NCI-H2081 treated with DMSO at 0.1 percent for 48 hours (cell line): ENCODE data around the gene DPYSL5.

Experiments
- DNase-seq: peaks from one replicate; lab custom pipeline; 2025; lab: John Stamatoyannopoulos, UW

DPYSL5 gene

DNA sequence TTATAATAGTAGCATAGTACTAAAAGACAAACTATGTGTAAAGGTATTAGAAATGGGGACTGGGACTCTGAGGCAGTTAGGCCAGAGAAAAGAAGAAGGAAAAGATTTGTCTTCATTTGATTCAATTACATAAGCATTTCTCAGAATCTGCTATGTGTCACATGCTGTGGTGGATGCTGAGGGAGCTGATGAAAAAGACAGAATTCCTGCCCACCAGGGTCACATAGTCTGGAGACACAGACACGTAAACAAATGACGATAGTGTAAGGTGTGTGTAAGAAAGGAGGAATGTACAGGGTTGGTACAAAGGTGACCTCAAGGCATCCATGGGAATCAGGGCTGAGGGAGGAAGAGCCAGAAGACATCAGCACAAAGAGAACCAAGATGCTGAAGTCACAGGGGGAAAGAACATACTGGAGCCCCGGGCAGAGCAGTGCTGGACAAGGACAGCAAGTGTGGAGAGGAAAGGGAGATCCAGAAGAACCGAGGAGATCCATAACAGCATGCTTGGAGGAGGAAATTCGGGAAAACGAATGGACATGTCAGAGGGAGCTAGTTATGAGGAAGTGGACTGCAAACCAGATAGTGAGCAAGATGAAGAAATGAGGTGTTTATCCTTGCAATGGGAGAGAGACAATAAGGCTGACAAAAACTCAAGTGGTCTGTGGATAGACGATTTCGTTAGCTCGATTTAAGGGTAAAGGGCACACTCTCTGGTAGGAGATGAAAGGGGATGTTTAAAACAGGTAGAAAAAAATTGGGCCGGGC lies 121.3 kb downstream of the DPYSL5 start:
- no peak for DNase-seq

DNA sequence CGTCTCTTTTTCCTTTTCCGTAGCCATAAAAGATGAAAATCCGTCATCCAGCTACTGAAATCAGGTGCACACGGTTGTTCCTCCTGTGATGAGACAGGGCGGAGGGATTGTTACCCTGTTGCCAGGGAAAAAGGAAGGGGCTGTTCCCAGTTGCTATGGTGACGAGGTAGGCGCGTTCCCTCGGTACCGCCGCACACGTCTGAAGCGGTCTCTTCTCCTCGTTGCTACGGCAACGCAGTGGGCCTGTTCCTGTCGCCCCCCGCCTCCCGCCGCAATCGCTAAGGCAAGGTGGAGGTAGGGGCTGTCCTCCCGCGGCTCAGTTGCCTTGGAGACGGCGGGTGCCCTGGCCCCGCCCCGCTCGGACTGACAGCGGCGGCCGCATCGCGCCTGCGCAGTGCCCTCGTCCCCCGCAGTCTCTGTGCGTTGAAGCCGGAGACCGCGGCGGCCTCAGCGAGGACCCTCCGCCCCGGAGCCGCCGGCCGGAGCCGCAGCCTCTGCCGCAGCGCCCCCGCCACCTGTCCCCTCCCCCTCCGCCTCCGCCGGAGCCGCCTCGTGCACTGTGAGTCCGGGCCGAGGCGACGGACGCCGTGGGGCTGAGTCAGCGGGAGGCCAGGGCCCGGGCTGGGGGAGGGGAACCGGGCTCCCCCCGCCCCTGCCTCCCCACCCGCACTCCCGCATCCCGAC lies 122.5 kb downstream of the DPYSL5 start, which contains the start of gene MAPRE3:
MAPRE3 (plus strand) TSS at position 394 of the 684 bp plus-strand sequence. CDS start 51,582 bp downstream, outside the sequence.
- peak; percentile 76 for DNase-seq

DNA sequence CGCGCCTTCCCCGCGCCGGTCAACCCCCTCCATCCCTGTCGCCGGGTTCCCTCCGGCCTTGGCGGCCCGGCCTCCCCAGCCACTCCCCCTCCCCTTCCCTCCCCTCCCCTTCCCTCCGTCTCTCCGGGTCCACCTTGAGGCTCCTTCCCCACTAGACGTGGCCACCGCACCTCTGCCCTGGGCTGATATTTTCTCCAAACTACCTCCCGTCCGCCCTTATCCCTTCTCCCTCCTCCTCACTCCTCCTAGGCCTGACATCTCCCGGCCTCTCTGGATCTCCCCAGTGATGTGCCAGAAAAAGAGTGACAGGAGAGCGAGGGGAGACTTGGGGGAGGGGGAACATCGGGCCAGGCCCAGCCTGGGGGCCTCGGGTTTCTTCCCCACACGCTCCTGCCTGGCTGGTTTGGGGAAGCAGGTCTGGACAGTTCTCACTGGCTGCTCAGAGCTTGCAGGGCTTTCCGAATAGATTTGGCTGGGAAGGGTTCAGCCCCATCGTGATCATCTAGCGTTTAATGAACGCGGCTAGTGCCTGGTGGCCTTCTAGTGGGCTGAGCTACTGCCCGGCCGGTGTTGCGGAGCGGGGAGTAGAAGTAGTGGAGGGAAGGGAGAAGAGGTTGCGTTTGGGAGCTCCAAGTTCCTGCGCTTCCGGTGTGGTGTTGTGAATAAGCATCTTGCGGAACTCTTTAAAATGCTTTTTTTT lies 123.1 kb downstream of the DPYSL5 start:
- no peak for DNase-seq

DNA sequence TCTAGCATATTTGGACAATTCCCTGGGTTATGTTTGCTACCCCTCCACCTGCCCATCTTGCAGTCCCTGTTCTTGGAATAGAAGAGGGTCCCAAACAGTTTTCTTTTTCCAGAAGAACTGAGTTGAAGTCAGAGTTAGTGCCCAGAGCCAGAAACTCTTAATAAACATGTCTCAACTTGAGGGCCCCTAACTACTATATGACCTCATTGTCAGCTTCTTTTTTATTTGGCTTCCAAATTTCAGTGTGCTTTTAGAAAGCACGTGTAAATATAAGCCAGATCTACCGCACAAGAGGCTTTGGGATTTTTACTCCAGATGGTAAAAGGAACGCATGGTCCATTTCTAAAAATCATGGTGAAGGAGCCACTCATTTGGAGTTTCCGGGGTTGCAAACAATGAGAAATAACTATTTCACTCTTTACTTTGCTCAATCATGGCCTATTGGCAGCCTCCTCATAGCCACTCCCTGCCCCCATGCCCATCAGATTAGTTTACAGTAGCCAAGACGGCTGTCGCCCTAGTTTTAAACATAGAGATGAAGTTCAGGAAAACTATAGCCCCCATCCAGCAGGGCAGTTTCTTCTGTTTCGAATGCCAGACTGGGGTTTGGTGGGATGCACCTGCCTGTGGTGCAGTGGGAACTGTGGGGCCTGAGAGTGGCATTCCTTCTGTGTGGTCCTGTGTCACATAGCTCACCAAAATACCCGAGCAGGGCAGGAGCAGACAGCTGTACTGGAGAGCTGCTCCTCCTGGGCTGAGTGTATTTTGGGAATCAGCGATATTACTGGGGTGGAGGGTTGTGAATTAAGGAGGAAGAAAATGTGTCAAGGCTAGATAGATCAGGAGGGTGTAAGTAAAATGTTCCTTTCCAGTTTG lies 124.2 kb downstream of the DPYSL5 start:
- DNase-seq: no peak

DNA sequence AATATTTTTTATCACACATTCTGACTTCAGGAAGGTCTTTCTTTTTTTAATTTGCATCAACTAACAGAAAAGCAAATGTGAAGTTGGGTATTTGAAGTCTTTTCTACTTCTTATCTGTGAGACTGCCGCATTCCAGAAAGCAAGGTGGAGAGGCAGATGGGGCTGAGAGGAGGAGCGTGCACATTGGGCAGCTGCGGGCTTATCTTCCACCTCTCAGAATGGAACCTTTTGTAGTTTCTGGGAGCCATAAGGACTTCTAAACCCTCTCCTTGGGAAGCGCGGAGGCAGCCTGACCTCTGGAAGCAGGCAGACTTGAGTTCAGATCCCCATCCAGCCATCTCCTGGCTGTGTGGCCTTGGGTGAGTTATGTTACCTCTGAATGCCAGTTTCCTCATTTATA lies 126.4 kb downstream of the DPYSL5 start:
- no peak for DNase-seq

DNA sequence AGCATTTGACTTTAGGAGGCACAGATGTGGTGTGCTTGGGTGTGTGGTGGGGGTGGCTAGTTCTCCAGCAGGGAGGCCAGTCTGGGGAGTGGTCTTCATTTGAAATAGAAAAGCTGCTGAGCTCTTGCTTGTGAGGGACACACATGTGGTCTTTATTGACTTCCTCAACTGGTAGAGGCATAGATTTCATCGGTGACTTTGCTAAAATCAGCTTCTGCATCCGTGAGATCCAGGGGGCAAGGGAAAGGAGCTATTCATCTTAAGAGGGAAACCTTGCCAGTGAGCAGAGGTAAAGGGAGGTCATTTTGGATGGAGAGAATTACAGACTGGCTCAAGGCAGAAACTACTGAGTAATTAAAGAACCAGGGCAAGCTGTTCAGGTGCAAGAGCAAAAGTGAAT lies 127.2 kb downstream of the DPYSL5 start:
- DNase-seq: no peak

DNA sequence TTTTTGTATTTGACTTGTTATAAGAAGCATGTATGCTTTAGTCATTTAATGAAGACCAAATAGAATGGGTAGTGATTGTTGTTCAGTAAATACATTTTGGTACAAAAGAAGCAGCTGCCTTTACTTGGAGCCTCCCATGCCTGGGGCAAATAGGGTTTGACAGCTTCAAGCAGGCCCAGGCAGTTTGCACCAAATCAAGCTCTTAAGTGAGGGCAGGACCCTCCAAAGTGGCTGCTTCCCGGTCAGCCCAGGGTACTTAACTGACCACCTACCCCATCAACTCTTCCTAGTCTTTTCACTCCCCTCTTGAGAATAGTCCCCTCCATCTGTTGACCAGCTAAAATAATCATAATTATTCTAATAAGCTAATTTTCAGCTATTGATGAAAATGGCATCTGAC lies 127.7 kb downstream of the DPYSL5 start:
- no peak for DNase-seq

DNA sequence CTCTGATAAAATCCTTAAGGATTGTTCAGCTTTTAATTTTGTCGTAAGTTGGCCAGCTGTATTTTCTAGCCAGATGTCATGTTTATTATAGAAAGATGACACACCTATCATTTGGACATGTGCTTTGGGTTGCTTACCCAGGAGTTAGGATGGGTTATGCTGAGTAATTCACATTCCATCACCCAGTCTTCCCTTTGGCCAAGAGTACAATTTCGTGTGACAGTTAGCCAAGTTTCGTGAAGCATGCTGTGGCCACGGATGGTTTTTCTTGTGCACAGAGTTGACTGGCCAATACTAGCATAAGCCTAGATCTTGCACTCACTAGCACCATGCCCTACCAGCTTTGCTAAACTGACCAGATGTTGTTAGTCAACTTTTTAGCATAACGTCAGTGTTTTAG lies 128.3 kb downstream of the DPYSL5 start:
- DNase-seq: no peak

DNA sequence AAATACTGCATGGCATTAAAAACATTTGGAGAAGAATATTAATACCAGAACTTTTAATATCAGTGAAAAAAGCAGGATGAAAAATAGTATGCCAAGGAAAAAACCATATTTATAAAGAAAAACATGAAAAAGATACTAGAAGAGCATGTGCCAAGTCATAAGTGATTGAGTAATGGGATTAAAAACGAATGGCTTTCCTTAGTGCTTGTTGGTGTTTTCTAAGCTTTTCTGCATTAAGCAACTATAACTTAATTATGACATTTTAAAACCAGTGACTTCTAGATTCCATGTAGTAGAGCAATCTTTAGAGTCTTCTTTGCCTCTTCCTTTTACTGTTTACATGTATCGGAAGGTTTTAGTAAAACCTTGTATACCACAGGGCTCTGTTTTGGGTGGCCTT lies 129.1 kb downstream of the DPYSL5 start:
- no peak for DNase-seq

DNA sequence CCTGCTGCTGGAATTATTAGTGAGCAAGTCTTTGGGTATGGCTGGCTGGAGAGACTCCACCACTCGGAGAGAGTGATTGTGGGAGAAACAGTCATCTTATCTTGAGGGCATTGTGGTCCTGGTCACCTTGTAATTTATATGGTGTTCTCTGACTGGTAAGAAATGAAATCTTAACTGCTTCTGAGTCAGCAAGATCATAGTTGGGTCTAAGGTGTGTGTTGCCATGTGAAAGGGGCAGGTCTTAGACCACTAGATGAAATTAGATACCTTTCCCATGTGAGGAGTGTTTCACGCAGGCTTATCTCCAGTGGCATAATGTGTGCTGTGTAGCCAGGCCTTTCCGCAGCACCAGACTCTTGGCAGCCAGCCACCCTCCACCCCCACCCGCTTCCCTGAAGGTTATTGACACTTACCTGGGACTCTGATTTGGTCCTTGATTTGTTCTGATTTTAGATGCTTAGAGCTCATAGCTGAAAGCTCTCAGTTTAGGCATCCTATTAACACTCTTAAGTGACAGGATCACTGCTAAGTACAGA lies 130.2 kb downstream of the DPYSL5 start:
- DNase-seq: no peak

DNA sequence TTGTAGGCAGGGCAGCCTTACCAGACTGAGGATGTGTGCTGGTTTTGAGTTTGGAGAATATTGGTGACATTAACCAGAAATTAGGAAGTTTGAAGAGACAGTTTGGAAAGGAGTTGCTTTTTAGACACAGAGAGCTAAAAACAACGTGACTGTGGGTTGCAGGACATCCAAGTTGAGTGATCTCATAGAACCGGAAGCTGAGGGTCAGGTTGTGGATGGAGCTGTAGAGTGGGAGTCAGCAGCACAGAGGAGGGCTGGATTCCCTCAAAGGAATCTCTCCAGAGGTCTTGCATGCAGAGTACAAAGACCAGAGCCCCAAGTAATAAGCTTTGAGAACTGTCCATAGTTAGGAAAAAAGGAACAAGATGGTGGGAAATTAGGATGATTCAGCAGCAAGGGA lies 131.8 kb downstream of the DPYSL5 start:
- DNase-seq: no peak

DNA sequence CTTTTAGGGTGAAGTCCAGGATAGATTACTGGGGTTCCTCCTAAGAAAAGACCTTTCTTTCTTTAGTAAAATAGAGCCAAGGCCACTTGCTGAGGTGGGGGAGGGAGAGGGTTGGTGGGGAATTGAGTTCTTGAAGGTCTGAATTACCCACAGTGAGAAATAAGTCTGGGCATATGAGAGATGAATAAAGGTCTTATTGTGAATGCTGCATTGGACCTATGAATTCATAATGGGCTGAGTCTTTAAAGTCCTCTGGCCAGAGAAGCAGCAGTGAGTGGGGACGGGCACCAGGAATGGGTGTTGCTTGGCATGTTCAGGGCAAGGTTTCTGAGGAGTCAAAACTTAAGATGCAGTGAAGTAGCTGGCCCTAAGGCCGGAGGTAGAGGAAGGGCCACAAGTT lies 133.0 kb downstream of the DPYSL5 start:
- DNase-seq: no peak

DNA sequence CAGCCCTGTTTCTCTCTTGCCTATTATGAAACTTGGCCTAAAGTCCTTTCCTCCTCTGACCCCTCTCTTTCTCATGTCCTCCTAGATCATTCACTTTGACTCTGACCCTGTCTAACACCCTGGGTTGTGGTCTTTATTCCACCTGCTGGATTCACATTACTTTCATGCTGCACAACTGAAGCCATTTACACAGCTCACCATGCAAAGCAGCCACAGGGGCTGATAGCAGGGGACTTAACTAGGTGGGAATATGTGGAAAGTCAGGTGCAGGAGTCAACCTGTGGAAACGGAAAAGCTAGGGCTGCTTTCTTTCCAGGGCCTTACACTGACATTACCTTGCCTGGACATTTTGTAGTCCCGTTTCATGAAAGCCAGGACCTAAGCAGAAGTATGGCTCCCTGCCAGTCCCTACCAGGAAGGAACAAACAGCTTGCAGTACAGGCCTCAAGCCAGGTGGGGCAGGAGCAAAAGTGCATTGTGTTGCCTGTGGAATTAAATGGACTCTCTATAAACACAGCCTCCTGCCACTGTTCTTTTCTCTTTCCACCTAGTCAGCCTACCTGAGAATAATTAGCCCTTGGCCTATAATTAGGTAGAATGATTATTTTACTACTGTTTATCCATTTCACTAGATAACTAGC lies 134.3 kb downstream of the DPYSL5 start:
- peak; percentile 98 for DNase-seq

DNA sequence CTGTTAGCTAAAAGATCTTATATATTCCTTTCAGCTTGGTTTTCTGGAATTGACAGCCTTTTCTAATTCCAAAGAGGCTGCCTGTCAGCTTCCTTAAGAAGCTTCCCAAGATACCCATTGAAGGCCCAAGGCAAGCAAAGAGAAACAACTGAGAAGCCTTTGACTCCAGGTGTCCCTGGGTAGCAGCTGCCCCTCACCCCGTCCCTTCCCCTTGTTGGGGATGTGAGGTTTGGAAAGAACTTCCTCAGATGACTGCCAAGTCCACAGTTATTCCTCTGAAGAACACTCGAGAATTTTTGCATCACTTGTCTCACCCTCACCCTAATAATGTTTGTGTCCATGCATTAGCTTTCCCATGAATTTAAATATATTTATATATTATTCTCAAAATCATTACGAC lies 135.8 kb downstream of the DPYSL5 start:
- no peak for DNase-seq

DNA sequence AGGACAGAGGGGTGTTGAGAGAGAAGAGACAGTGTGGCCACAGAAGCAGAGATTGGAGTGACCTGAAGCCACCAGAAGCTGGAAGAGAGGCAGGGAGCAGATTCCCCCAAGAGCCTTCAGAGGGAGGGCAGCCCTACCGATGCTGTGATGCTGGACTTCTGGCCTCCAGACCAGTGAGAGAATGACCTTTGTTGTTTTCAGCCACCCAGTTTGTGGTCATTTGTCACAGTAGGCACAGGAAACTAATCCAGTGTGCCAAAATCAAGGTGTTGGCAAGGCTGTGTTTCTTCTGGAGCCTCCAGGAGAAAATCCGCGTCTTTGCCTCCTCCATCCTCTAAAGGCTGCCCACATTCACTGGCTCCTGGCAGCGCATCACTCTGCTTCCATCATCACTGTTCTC lies 137.9 kb downstream of the DPYSL5 start:
- DNase-seq: no peak

DNA sequence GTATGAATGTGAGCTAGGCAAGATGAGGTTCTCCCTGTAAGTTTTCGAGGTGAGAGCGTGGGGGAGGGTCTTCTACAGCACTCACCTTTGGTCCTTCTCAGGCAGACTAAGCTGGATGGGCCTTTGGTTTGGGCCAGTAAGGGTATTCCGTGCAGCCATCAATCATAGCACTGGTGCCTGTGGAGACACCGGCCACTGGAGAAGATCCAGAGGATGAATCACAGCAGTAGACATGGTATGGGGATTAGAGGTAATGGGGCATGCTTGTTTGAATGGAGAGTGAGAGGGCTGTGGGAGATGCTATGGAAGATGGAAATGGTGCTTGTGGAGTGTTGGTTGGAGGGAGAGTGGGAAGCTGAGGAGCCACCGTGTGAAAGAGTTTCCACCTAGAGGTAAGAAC lies 138.6 kb downstream of the DPYSL5 start:
- DNase-seq: no peak

DNA sequence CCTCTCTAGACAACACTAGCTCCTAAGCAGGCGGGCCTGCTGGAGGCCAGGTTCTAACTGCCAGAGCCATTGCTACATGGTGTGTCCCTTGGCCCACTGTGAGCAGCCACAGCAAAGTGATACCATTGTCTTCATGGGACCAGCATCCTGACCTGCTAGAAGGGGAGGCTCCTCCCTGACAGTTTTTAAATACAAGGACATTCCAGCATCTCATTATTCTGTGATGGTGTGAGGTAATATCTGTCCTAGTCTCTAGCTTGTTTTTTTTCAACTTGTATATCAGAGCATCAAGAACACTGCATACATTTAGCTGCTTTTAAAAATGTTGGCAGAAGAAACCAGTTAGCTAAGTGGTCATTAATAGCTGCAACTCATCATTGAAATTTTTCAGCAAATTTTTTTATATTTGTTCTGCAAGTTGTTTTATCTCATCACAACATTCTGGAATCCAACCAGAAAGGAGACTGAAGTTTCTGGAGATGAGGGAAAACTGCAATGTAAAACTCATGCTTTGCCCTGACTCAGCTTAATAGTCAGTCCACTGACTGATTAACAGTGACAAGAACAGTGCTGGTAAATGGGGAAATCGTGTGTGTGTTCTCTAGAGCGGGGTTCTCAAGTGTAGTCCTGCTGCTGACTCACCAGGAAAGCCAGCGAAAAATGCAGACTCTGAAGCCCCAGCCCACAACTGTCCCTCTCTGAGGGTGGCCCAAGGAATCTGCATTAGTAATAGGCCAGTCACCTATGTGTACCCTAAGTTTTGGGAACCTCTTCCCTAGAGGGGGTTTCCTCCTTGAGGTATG lies 140.3 kb downstream of the DPYSL5 start:
- DNase-seq: no peak

DNA sequence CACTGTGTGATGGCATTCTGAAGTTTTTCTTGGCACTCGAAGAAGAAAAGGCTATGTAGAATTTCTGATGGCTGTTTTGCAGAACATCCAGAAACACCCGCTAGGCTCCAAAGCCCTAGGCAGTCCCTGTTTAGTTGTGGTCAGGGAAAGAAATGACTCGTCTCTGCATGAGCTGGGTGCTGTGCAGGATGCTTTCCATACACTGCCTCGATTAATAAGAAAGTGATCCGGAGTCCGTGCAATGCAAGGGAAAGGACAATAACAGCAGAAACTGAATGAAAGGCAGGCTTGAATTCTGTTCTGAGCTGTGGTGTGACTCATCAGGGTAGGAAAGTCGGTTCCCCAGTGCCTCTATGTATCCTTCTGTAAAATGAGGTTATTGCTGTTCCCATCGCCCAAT lies 141.2 kb downstream of the DPYSL5 start:
- DNase-seq: no peak

DNA sequence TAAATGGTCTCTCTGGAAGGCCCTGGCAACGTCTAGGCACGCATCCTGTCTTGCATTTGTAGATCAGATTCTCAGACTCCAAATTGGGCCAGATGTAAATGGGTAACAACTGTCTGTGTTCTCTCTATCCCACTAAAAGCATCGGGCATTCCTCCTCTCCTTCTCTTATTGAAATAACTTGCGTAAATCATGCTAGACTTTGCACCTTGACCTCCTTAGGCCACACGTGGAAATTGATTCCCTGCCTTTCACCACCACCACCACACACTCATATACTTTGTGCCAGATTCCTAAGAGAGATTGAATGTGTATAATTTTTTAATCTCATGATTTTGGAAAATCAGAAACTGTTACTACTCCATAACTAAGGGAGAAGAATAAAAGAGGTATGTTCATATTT lies 143.8 kb downstream of the DPYSL5 start:
- no peak for DNase-seq

DNA sequence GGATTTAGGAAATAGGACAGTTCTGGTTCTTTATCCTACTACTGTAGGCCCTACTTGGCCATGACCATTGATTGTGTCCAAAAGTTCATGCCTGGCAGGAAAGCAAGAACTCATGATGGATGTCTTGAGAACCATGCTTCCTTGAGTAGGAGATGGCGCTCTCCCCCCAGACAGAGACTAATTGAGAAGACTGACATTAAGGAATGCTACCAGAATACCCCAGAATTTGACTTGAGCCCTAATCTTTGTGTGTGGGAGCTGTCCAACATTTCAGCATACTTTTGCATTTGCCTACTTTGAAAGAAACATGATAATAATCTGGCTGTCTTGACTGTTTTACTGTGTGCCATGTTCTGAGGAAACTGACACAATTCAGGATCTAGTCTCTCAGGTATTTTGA lies 145.8 kb downstream of the DPYSL5 start:
- DNase-seq: no peak
